Sigmoid colon (tissue), 7 donors: Measurements from ENCODE around the gene XKR7. TPM values are rescaled to one million over a fixed set of nuclear protein-coding genes. Genes with fewer than 3 reads are reported as not detected.

Experiments used
- DNase-seq: peaks from one replicate; pipeline ENCODE4 v3.0.0-alpha.2; 2019
- H3K27ac ChIP-seq, 4 donors: fragments of 200-600 bp; sonication (generic); one replicate each; pipeline ENCODE4 v1.5.1; 2016 to 2019; ENCODE audit warnings: mild to moderate bottlenecking in 1 of 4
- H3K27me3 ChIP-seq, 3 donors: fragments of 200-600 bp; sonication (generic); one replicate each; pipeline ENCODE4 v1.5.1; 2019; ENCODE audit warnings: mild to moderate bottlenecking in 1 of 3
- H3K36me3 ChIP-seq, 4 donors: fragments of 200-600 bp; sonication (generic); one replicate each; pipeline ENCODE4 v1.5.1; 2016 to 2019
- H3K4me1 ChIP-seq, 4 donors: fragments of 200-600 bp; sonication (generic); one replicate each; pipeline ENCODE4 v1.5.1; 2017 to 2019
- H3K4me3 ChIP-seq, 4 donors: fragments of 200-600 bp; sonication (generic); one replicate each; pipeline ENCODE4 v1.5.1; 2017 to 2019; ENCODE audit warnings: mild to moderate bottlenecking in 2 of 4, moderate library complexity in 1 of 4
- H3K9me3 ChIP-seq, 4 donors: fragments of 200-600 bp in 3 of 4; sonication (generic) in 3 of 4; one replicate each; pipeline versions ENCODE4 v1.5.1 to v1.6.1; 2013 to 2019
- CTCF ChIP-seq, 4 experiments: fragments of 450-650 bp in 3 of 4; fragments of 200-600 bp in 1 of 4; IDR thresholded peaks; one replicate each; pipeline ENCODE4 v1.5.1; 2016 to 2019; ENCODE audit warnings: antibody characterized with exemption in 4 of 4, mild to moderate bottlenecking in 3 of 4, moderate library complexity in 2 of 4
- EP300 ChIP-seq, 4 donors: sonication (generic); formaldehyde crosslinking; IDR thresholded peaks; one replicate each; pipeline ENCODE4 v1.6.1; 2017; ENCODE audit warnings: antibody characterized with exemption in 4 of 4
- POLR2A ChIP-seq, 2 donors: fragments of 450-650 bp; IDR thresholded peaks; one replicate each; pipeline ENCODE4 v1.6.1; 2016; ENCODE audit warnings: antibody characterized with exemption in 2 of 2, mild to moderate bottlenecking in 2 of 2, moderate library complexity in 2 of 2
- POLR2AphosphoS5 ChIP-seq, 4 donors: sonication (generic); formaldehyde crosslinking; IDR thresholded peaks; one replicate each; pipeline ENCODE4 v1.6.1; 2017; ENCODE audit warnings: antibody characterized with exemption in 4 of 4
- WGBS, 2 donors: extraction: QIAGEN DNeasy Blood & Tissue Kit; methylation state at CpG; one replicate each; pipeline ENCODE4 v1.1.7; 2013; 5-methylcytosine and 5-hydroxymethylcytosine counted together
- intact Hi-C: fragments of 100-400 bp; cut with DNase I; formaldehyde crosslinking; loops from one replicate; pipeline ENCODE4 v1.15.1; 2023
- polyA plus RNA-seq, 3 donors: library from polyadenylated mRNA; stranded (reverse); fragments of 200-250 nt; gene quantifications; one replicate each; pipeline ENCODE4 v1.2.3, GENCODE V29; 2013
- total RNA-seq, 4 donors: library from RNA; depleted of rRNA; stranded (reverse); fragments of >200 nt; gene quantifications; one replicate each; pipeline ENCODE4 v1.1.0, GENCODE V29; 2016
- donor health status: healthy with polysubstance abuse.
- donor health status: Bipolar disorder and iron deficiency.
- donor health status: healthy.

XKR7 gene
- total and polyA plus RNA-seq, 7 donors = under 0.01 to 0.15 (median 0.14) TPM; not detected in 4

GRCh38 chr20:31990641-31991338 is 22.8 kb downstream of the XKR7 start:
- no peaks in the 10 kb centered on the region for H3K9me3 ChIP-seq
- no peak overlapping the region for H3K27ac ChIP-seq
- intact Hi-C loops = loop anchor here (10.0 kb wide), 1 partner anchor 64 kb away; the partner anchor contains the start of gene HCK
- 67 to 71% methylated on average over 6 of the region's 6 CpGs for WGBS, 2 donors
- H3K27me3 ChIP-seq = peaks cover 0 to 23% (median 10%) of the 10 kb centered on the region in 3 donors
- DNase-seq = no peak
- TF ChIP-seq POLR2AphosphoS5 (IDR thresholded peaks at IDR 0.05) (no peak), CTCF (IDR thresholded peaks at IDR 0.05) (no peak), POLR2A (IDR thresholded peaks at IDR 0.05) (no peak)
- H3K36me3 ChIP-seq = no peaks in the 10 kb centered on the region
- no peaks in the 10 kb centered on the region for H3K4me1 ChIP-seq
- no peak overlapping the region for H3K4me3 ChIP-seq

GRCh38 chr20:31991339-31991705 is 23.4 kb downstream of the XKR7 start:
- H3K27me3 ChIP-seq = peaks cover 0 to 28% (median 16%) of the 10 kb centered on the region in 3 donors
- intact Hi-C loops = loop anchor here (10.0 kb wide), 1 partner anchor 63 kb away; the partner anchor contains the start of gene HCK

GRCh38 chr20:31992086-31992485 is 24.1 kb downstream of the XKR7 start:
- WGBS, 2 donors = 77 to 88% methylated on average over 2 of the region's 2 CpGs
- H3K4me3 ChIP-seq = no peak overlapping the region
- TF ChIP-seq CTCF (IDR thresholded peaks at IDR 0.05) (no peak), POLR2AphosphoS5 (IDR thresholded peaks at IDR 0.05) (no peak), POLR2A (IDR thresholded peaks at IDR 0.05) (no peak), EP300 (IDR thresholded peaks at IDR 0.05) (no peak)
- H3K27ac ChIP-seq = no peak overlapping the region
- intact Hi-C loops = loop anchor here (10.0 kb wide), 1 partner anchor 63 kb away; the partner anchor contains the start of gene HCK
- H3K27me3 ChIP-seq = peaks cover 2 to 36% (median 22%) of the 10 kb centered on the region in 3 donors
- no peak for DNase-seq
- H3K9me3 ChIP-seq = no peaks in the 10 kb centered on the region
- no peaks in the 10 kb centered on the region for H3K36me3 ChIP-seq
- H3K4me1 ChIP-seq = no peaks in the 10 kb centered on the region

More at GRCh38 chr20:31991339-31991705, 23.4 kb downstream of the XKR7 start:
- Histone ChIP-seq H3K4me3 (no peak overlapping the region), H3K36me3 (no peaks in the 10 kb centered on the region), H3K9me3 (no peaks in the 10 kb centered on the region), H3K4me1 (no peaks in the 10 kb centered on the region), H3K27ac (no peak overlapping the region)
- no peak for DNase-seq
- TF ChIP-seq EP300 (IDR thresholded peaks at IDR 0.05) (no peak), CTCF (IDR thresholded peaks at IDR 0.05) (no peak), POLR2AphosphoS5 (IDR thresholded peaks at IDR 0.05) (no peak), POLR2A (IDR thresholded peaks at IDR 0.05) (no peak)
- WGBS, 2 donors = 79 to 81% methylated on average over 1 of the region's 1 CpG

- no peak for DNase-seq
- Histone ChIP-seq H3K27me3 (peaks cover 2 to 39% (median 22%) of the 10 kb centered on the region in 3 donors), H3K27ac (no peak overlapping the region), H3K4me3 (no peak overlapping the region), H3K9me3 (no peaks in the 10 kb centered on the region), H3K36me3 (no peaks in the 10 kb centered on the region), H3K4me1 (no peaks in the 10 kb centered on the region)
- intact Hi-C loops = loop anchor here (10.0 kb wide), 1 partner anchor 58 kb away; the partner anchor contains the start of gene HCK
- WGBS, 2 donors = 93 to 94% methylated on average over 18 of the region's 18 CpGs
- TF ChIP-seq POLR2AphosphoS5 (IDR thresholded peaks at IDR 0.05) = no peak
Observed at GRCh38 chr20:31996996-31997395, 29.0 kb downstream of the XKR7 start.

- no peak for TF ChIP-seq CTCF (IDR thresholded peaks at IDR 0.05)
- Histone ChIP-seq H3K27me3 (peaks cover 2 to 39% (median 22%) of the 10 kb centered on the region in 3 donors), H3K4me3 (no peak overlapping the region), H3K27ac (no peak overlapping the region), H3K9me3 (no peaks in the 10 kb centered on the region), H3K4me1 (no peaks in the 10 kb centered on the region), H3K36me3 (no peaks in the 10 kb centered on the region)
- 49 to 68% methylated on average over 2 of the region's 2 CpGs for WGBS, 2 donors
- no peak for DNase-seq
- intact Hi-C loops = loop anchor here (10.0 kb wide), 1 partner anchor 57 kb away; the partner anchor contains the start of gene HCK
Observed at GRCh38 chr20:31998246-31998645, 30.3 kb downstream of the XKR7 start.
